Thyroid gland (tissue), 4 donors: Measurements from ENCODE around the gene ZSWIM6. TPM values are rescaled to one million over a fixed set of nuclear protein-coding genes. Genes with fewer than 3 reads are reported as not detected.

ENCODE experiments used
- DNase-seq, 2 donors: peaks; one replicate each; pipeline ENCODE4 v3.0.0-alpha.2; 2019
- H3K27ac ChIP-seq, 3 donors: fragments of 200-600 bp; sonication (generic); 1 replicate in 2 of 3; 2 replicates in 1 of 3; pipeline ENCODE4 v1.5.1; 2016 to 2019; ENCODE audit warnings: mild to moderate bottlenecking in 1 of 3, moderate library complexity in 1 of 3
- H3K27me3 ChIP-seq: fragments of 200-600 bp; sonication (generic); one replicate; pipeline ENCODE4 v1.5.1; 2019
- H3K36me3 ChIP-seq, 2 donors: fragments of 200-600 bp; sonication (generic); one replicate each; pipeline ENCODE4 v1.5.1; 2016 to 2019
- H3K4me1 ChIP-seq, 2 donors: fragments of 200-600 bp; sonication (generic); one replicate each; pipeline ENCODE4 v1.5.1; 2017 to 2019
- H3K4me3 ChIP-seq, 3 donors: fragments of 200-600 bp; sonication (generic); replicated peaks in 1 of 3; 1 replicate in 2 of 3; 2 replicates in 1 of 3; pipeline ENCODE4 v1.5.1; 2016; ENCODE audit warnings: mild to moderate bottlenecking in 1 of 3
- H3K9me3 ChIP-seq: fragments of 200-600 bp; sonication (generic); one replicate; pipeline ENCODE4 v1.5.1; 2017
- POLR2A ChIP-seq, 2 donors: fragments of 450-650 bp; IDR thresholded peaks; one replicate each; pipeline ENCODE4 v1.6.1; 2017; ENCODE audit warnings: antibody characterized with exemption in 2 of 2, mild to moderate bottlenecking in 2 of 2, moderate library complexity in 1 of 2
- WGBS, 2 donors: methylation state at CpG; one replicate each; pipeline ENCODE4 v1.1.5; 2017; 5-methylcytosine and 5-hydroxymethylcytosine counted together
- intact Hi-C: fragments of 100-400 bp; cut with DNase I; formaldehyde crosslinking; loops from one replicate; pipeline ENCODE4 v1.15.1; 2023
- total RNA-seq, 4 donors: library from RNA; depleted of rRNA; stranded (reverse); fragments of >200 nt; gene quantifications; one replicate each; pipeline ENCODE4 v1.2.3, GENCODE V29; 2016
- TF ChIP-seq, protein P1 (sequence below), 6 experiments: fragments of 200-600 bp in 3 of 6; fragments of 450-650 bp in 3 of 6; sonication (generic) in 3 of 6; IDR thresholded peaks; one replicate each; pipeline ENCODE4 v1.5.1; 2016 to 2019; ENCODE audit warnings: antibody characterized with exemption in 6 of 6, mild to moderate bottlenecking in 2 of 6, inconsistent platforms in 1 of 6, moderate library complexity in 1 of 6

ZSWIM6 gene
- total RNA-seq: 10 to 100 TPM; 11.8 to 20.1 (median 14.5) TPM

DNA sequence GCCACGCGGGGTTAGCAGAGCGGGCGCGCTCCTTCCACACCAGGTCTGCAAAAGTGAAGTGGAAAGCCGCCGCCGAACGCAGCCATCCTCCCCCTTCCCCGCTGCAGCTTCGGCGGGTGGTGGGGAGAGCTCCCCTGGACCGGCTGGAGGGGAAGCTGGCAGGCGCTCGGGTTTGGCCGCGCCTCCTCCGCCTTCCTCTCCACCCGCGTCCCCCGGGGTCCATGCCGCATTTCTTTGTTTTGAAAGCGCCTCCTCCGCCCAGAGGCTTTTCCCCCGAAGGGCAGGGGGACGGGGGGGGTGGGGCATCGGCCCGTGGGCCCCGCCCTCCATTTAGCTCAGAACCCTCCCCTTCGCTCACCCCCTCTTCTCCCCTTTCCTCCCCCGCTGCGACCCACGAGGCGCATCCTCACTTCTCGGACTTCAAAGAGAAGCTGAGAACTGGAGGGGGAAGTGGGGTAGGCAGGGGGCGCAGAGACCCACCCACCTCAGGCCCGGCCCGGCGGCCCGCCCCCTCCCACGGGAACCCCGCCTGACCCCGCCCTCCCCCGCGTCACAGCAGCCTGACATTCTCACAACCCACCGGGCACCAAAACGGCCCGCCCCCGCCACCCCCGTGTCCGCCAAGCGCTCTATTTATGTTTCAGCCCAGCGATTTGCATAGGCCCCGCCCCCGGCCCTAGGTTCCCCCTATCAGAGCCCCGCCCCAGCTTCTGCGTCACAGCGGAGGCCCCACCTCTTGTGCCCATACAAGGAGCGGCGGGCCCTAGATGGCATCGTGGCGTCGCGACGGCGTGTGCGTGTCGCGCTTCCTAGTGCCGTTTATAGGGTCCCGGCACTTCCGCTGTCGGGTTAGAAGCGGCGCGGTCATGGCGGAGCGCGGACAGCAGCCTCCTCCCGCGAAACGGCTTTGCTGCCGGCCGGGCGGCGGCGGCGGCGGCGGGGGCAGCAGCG is at the start of gene ZSWIM6:
TSS of gene ZSWIM6 (plus strand) at position 852 of the 951 bp plus-strand sequence. CDS start at position 867, 15 bp downstream.
- H3K4me3 ChIP-seq: peak within 1 kb of the TSS; percentile 86 to 96 (median 93)
- peak; percentile 100 for DNase-seq
- H3K9me3 ChIP-seq: no peaks in the 10 kb centered on the region
- intact Hi-C loops: loop anchor here (5.0 to 10.0 kb wide), 3 partner anchors 76 to 323 kb away; no protein-coding TSS in a partner anchor
- 0 to 1% methylated on average over 31 to 52 of the region's 91 CpGs for WGBS, 2 donors
- no peaks in the 10 kb centered on the region for H3K36me3 ChIP-seq
- peaks cover 0 to 32% of the 10 kb centered on the region in 2 donors for H3K4me1 ChIP-seq
- no peaks in the 10 kb centered on the region for H3K27me3 ChIP-seq
- peak within 1 kb of the TSS; percentile 86 to 97 (median 94) for H3K27ac ChIP-seq
- peak; percentile 98 to 100 for TF ChIP-seq POLR2A (IDR thresholded peaks at IDR 0.05)
- TF ChIP-seq, protein P1, sequence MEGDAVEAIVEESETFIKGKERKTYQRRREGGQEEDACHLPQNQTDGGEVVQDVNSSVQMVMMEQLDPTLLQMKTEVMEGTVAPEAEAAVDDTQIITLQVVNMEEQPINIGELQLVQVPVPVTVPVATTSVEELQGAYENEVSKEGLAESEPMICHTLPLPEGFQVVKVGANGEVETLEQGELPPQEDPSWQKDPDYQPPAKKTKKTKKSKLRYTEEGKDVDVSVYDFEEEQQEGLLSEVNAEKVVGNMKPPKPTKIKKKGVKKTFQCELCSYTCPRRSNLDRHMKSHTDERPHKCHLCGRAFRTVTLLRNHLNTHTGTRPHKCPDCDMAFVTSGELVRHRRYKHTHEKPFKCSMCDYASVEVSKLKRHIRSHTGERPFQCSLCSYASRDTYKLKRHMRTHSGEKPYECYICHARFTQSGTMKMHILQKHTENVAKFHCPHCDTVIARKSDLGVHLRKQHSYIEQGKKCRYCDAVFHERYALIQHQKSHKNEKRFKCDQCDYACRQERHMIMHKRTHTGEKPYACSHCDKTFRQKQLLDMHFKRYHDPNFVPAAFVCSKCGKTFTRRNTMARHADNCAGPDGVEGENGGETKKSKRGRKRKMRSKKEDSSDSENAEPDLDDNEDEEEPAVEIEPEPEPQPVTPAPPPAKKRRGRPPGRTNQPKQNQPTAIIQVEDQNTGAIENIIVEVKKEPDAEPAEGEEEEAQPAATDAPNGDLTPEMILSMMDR (IDR thresholded peaks at IDR 0.05): no peak

DNA sequence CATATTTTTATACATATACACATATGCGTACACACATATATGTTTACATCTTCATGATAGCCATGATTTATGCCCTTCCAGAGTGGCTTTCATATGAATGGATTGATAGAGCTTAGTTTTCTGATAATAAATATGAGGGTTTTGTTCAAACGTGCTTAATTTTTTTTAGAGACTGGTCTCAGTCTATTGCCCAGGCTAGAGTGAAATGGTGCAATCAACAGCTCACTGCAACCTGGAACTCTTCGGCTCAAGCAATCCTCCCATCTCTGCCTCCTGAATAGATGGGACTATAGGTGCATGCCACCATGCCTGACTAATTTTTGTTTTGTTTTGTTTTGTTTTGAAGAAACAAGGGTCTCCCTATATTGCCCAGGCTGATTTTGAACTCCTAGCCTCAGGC is 48.6 kb upstream of the ZSWIM6 start:
- 80 to 84% methylated on average over 3 of the region's 3 CpGs for WGBS, 2 donors

DNA sequence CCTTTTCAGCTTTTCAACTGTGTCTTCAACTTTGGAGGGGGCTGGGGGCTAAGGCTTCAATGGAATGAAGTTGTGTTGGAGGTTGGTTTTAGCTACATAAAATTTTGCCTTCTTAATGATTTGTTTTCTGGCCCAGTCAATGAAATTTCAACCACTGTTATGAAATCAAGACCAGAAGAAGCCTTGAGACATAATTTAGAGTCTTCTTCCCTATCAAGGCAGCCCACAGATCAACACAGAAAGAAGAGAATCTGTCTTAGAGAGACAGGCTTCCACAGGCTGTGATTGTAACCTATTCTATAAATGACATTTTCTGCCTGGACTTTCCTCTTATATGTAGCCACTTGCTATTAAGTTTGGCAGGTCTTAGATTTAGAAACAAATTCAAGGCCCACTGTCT is 46.5 kb upstream of the ZSWIM6 start:
- H3K4me1 ChIP-seq: peaks cover 5 to 8% of the 10 kb centered on the region in 2 donors
- intact Hi-C loops: no loop called here

More for the DNA sequence above, 48.6 kb upstream of the ZSWIM6 start:
- peaks cover 16 to 20% of the 10 kb centered on the region in 2 donors for H3K4me1 ChIP-seq
- no peaks in the 10 kb centered on the region for H3K27me3 ChIP-seq
- TF ChIP-seq, protein P1 (IDR thresholded peaks at IDR 0.05): no peak
- TF ChIP-seq POLR2A (IDR thresholded peaks at IDR 0.05): no peak
- no peaks in the 10 kb centered on the region for H3K9me3 ChIP-seq
- no peak overlapping the region for H3K4me3 ChIP-seq
- intact Hi-C loops: no loop called here
- DNase-seq: no peak
- H3K36me3 ChIP-seq: no peaks in the 10 kb centered on the region
- no peak overlapping the region for H3K27ac ChIP-seq

DNA sequence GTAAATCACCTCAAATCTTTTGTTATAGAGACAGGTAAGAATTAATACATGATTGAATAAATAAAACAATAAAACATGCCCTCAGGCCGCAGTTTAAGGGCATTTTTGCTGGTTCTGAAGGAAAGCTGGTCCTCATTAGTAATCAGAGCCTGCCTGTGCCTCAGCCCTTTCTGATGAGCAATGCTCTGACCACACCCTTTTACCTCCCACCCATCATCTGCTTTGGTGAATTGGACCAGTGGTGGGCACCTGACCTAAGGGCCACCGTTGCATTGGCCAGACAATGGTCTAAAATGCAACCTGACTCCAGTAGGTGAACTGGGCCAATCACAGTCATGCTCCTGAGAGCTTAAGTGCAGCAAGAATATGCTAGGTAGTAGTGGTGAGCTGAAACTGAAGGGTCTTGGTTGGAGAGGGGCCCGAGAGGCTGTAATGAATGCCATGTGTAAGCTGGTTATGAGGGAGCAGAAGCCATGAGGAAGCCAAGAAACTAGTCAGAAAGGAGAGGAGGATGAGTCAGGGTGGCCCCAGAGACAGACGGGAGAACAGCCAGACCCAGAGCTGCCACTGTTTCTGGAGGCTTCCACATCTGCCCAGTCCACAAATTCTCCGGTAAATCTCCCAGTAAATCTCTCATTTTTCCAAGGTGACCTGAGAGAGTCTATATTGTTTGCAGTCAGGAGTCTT is 45.5 kb upstream of the ZSWIM6 start:
- TF ChIP-seq, protein P1 (IDR thresholded peaks at IDR 0.05): no peak
- no peak for TF ChIP-seq POLR2A (IDR thresholded peaks at IDR 0.05)
- H3K4me3 ChIP-seq: no peak overlapping the region
- H3K9me3 ChIP-seq: no peaks in the 10 kb centered on the region
- H3K4me1 ChIP-seq: peaks cover 0 to 7% of the 10 kb centered on the region in 2 donors
- DNase-seq: no peak
- no peaks in the 10 kb centered on the region for H3K27me3 ChIP-seq
- intact Hi-C loops: no loop called here
- WGBS, 2 donors: 90 to 97% methylated on average over 5 of the region's 5 CpGs
- H3K27ac ChIP-seq: no peak overlapping the region
- no peaks in the 10 kb centered on the region for H3K36me3 ChIP-seq

More for the DNA sequence above, 46.5 kb upstream of the ZSWIM6 start:
- TF ChIP-seq, protein P1 (IDR thresholded peaks at IDR 0.05): no peak
- TF ChIP-seq POLR2A (IDR thresholded peaks at IDR 0.05): no peak
- no peak overlapping the region for H3K27ac ChIP-seq
- H3K36me3 ChIP-seq: no peaks in the 10 kb centered on the region
- H3K27me3 ChIP-seq: no peaks in the 10 kb centered on the region
- DNase-seq: no peak
- H3K9me3 ChIP-seq: no peaks in the 10 kb centered on the region
- H3K4me3 ChIP-seq: no peak overlapping the region
